WTC11 (cell line): Measurements from ENCODE around the gene LIPM.

Source experiments
- CBFB ChIP-seq: sonication (generic); formaldehyde crosslinking; IDR thresholded peaks from 2 replicates; pipeline ENCODE4 v1.8.1; 2022; ENCODE audit warnings: mild to moderate bottlenecking, low read depth, missing genetic modification reagents
- FOXK1 ChIP-seq: sonication (generic); formaldehyde crosslinking; IDR thresholded peaks from 2 replicates; pipeline ENCODE4 v1.8.0; 2022; ENCODE audit warnings: mild to moderate bottlenecking, moderate library complexity, missing genetic modification reagents
- PRRX2 ChIP-seq: fragments of 250-450 bp; sonication (Bioruptor Pico); IDR thresholded peaks from 2 replicates; pipeline ENCODE4 v1.8.0; 2021; ENCODE audit warnings: mild to moderate bottlenecking
- TF ChIP-seq, protein P1 (sequence below): fragments of 200-600 bp; IDR thresholded peaks from 2 replicates; pipeline ENCODE4 v1.8.0; 2022; ENCODE audit warnings: antibody characterized with exemption
- TF ChIP-seq, protein P2 (sequence below): sonication (generic); formaldehyde crosslinking; IDR thresholded peaks from 2 replicates; pipeline ENCODE4 v1.8.0; 2022; ENCODE audit warnings: missing genetic modification reagents

DNA sequence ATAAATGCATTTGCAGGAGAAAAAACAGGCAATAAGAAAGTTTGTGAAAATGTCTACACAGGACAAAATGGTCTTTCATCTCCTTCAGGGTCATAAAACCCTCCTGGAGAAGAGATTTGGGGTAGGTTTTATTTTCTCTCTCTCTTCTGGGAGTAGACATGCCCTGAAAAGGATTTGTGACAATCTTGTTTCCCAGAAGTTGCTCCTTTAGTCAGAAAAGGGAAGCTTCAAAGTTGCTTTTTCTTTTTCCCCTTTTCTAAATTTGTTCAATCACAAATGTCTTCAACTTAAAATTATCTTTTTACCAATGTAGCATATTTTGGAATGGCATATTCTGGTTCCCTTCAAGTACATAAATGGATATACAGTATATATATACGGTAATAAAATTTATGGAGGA lies 58.5 kb downstream of the LIPM start:
- TF ChIP-seq FOXK1 (CRISPR knock-in tag): no peak
- no peak for TF ChIP-seq CBFB
- TF ChIP-seq, protein P1, sequence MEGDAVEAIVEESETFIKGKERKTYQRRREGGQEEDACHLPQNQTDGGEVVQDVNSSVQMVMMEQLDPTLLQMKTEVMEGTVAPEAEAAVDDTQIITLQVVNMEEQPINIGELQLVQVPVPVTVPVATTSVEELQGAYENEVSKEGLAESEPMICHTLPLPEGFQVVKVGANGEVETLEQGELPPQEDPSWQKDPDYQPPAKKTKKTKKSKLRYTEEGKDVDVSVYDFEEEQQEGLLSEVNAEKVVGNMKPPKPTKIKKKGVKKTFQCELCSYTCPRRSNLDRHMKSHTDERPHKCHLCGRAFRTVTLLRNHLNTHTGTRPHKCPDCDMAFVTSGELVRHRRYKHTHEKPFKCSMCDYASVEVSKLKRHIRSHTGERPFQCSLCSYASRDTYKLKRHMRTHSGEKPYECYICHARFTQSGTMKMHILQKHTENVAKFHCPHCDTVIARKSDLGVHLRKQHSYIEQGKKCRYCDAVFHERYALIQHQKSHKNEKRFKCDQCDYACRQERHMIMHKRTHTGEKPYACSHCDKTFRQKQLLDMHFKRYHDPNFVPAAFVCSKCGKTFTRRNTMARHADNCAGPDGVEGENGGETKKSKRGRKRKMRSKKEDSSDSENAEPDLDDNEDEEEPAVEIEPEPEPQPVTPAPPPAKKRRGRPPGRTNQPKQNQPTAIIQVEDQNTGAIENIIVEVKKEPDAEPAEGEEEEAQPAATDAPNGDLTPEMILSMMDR: no peak
- TF ChIP-seq, protein P2, sequence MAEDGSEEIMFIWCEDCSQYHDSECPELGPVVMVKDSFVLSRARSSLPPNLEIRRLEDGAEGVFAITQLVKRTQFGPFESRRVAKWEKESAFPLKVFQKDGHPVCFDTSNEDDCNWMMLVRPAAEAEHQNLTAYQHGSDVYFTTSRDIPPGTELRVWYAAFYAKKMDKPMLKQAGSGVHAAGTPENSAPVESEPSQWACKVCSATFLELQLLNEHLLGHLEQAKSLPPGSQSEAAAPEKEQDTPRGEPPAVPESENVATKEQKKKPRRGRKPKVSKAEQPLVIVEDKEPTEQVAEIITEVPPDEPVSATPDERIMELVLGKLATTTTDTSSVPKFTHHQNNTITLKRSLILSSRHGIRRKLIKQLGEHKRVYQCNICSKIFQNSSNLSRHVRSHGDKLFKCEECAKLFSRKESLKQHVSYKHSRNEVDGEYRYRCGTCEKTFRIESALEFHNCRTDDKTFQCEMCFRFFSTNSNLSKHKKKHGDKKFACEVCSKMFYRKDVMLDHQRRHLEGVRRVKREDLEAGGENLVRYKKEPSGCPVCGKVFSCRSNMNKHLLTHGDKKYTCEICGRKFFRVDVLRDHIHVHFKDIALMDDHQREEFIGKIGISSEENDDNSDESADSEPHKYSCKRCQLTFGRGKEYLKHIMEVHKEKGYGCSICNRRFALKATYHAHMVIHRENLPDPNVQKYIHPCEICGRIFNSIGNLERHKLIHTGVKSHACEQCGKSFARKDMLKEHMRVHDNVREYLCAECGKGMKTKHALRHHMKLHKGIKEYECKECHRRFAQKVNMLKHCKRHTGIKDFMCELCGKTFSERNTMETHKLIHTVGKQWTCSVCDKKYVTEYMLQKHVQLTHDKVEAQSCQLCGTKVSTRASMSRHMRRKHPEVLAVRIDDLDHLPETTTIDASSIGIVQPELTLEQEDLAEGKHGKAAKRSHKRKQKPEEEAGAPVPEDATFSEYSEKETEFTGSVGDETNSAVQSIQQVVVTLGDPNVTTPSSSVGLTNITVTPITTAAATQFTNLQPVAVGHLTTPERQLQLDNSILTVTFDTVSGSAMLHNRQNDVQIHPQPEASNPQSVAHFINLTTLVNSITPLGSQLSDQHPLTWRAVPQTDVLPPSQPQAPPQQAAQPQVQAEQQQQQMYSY: no peak
- TF ChIP-seq PRRX2 (CRISPR knock-in tag): no peak
